SK-N-SH treated with all-trans-retinoic acid at 6 μM for 48 hours (cell line): ENCODE measurements around the gene PRDM5.

Experiments
- ATAC-seq: fragments of 200-7000 bp; cut with Tn5 transposase; 3 replicates; pipeline ENCODE4 v1.9.1; 2020; ENCODE audit warnings: mild to moderate bottlenecking, moderate library complexity
- ARNTL ChIP-seq: fragments of 450-650 bp; formaldehyde crosslinking; IDR thresholded peaks from 2 replicates; pipeline ENCODE4 v1.5.0; 2020; ENCODE audit warnings: low read depth, mild to moderate bottlenecking, moderate library complexity, borderline replicate concordance
- BACH2 ChIP-seq: fragments of 250-450 bp; sonication (Bioruptor Pico); IDR thresholded peaks from 2 replicates; pipeline ENCODE4 v1.9.0; 2021; ENCODE audit warnings: mild to moderate bottlenecking, borderline replicate concordance
- CSDC2 ChIP-seq: fragments of 250-450 bp; sonication (Bioruptor Pico); IDR thresholded peaks from 2 replicates; pipeline ENCODE4 v1.5.0; 2020; ENCODE audit warnings: mild to moderate bottlenecking, moderate library complexity
- CSRNP3 ChIP-seq: fragments of 250-450 bp; sonication (Bioruptor Pico); IDR thresholded peaks from 2 replicates; pipeline ENCODE4 v1.5.1; 2021; ENCODE audit warnings: mild to moderate bottlenecking, moderate library complexity
- ESRRG ChIP-seq: fragments of 250-450 bp; sonication (Bioruptor Pico); IDR thresholded peaks from 2 replicates; pipeline ENCODE4 v1.6.1; 2021; ENCODE audit warnings: mild to moderate bottlenecking
- GLIS3 ChIP-seq: fragments of 250-450 bp; sonication (Bioruptor Pico); IDR thresholded peaks from 2 replicates; pipeline ENCODE4 v1.5.0; 2020; ENCODE audit warnings: mild to moderate bottlenecking, moderate library complexity
- ISL1 ChIP-seq: fragments of 250-450 bp; sonication (Bioruptor Pico); IDR thresholded peaks from 2 replicates; pipeline ENCODE4 v2.1.2; 2022; ENCODE audit warnings: mild to moderate bottlenecking, moderate library complexity
- OSR1 ChIP-seq: fragments of 250-450 bp; sonication (Bioruptor Pico); IDR thresholded peaks from 2 replicates; pipeline ENCODE4 v1.8.0; 2022; ENCODE audit warnings: moderate library complexity, mild to moderate bottlenecking, inconsistent platforms
- PATZ1 ChIP-seq: fragments of 250-450 bp; sonication (Bioruptor Pico); IDR thresholded peaks from 2 replicates; pipeline ENCODE4 v1.8.0; 2020; ENCODE audit warnings: mild to moderate bottlenecking, moderate library complexity, borderline replicate concordance
- POU6F1 ChIP-seq: fragments of 250-450 bp; sonication (Bioruptor Pico); IDR thresholded peaks from 2 replicates; pipeline ENCODE4 v1.8.0; 2021; ENCODE audit warnings: low read depth, mild to moderate bottlenecking, moderate library complexity, borderline replicate concordance
- PPARA ChIP-seq: fragments of 250-450 bp; sonication (Bioruptor Pico); IDR thresholded peaks from 2 replicates; pipeline ENCODE4 v1.5.0; 2020; ENCODE audit warnings: mild to moderate bottlenecking, borderline replicate concordance
- RARB ChIP-seq: fragments of 250-450 bp; sonication (Bioruptor Pico); IDR thresholded peaks from 2 replicates; pipeline ENCODE4 v1.8.0; 2021; ENCODE audit warnings: mild to moderate bottlenecking, moderate library complexity
- SNAI2 ChIP-seq: fragments of 250-450 bp; sonication (Bioruptor Pico); IDR thresholded peaks from 2 replicates; pipeline ENCODE4 v1.5.0; 2020; ENCODE audit warnings: mild to moderate bottlenecking, moderate library complexity
- TCF4 ChIP-seq: fragments of 250-450 bp; sonication (Bioruptor Pico); IDR thresholded peaks from 2 replicates; pipeline ENCODE4 v1.8.0; 2021; ENCODE audit warnings: mild to moderate bottlenecking, moderate library complexity, borderline replicate concordance
- TOX ChIP-seq: fragments of 250-450 bp; sonication (Bioruptor Pico); IDR thresholded peaks from 2 replicates; pipeline ENCODE4 v1.8.0; 2021; ENCODE audit warnings: mild to moderate bottlenecking, moderate library complexity, borderline replicate concordance
- ZC3H10 ChIP-seq: fragments of 250-450 bp; sonication (Bioruptor Pico); IDR thresholded peaks from 2 replicates; pipeline ENCODE4 v1.5.1; 2021; ENCODE audit warnings: mild to moderate bottlenecking, moderate library complexity
- ZFP3 ChIP-seq: fragments of 250-450 bp; sonication (Bioruptor Pico); IDR thresholded peaks from 2 replicates; pipeline ENCODE4 v1.5.0; 2020; ENCODE audit warnings: mild to moderate bottlenecking, moderate library complexity
- ZFP30 ChIP-seq: fragments of 450-650 bp; formaldehyde crosslinking; IDR thresholded peaks from 2 replicates; pipeline ENCODE4 v1.5.0; 2022; ENCODE audit warnings: mild to moderate bottlenecking, moderate library complexity
- ZNF565 ChIP-seq: fragments of 450-650 bp; formaldehyde crosslinking; conservative IDR thresholded peaks from 2 replicates; pipeline ENCODE4 v1.5.0; 2020; ENCODE audit warnings: low read depth, mild to moderate bottlenecking, moderate library complexity
- ZNF70 ChIP-seq: fragments of 450-650 bp; formaldehyde crosslinking; IDR thresholded peaks from 2 replicates; pipeline ENCODE4 v1.5.0; 2020; ENCODE audit warnings: mild to moderate bottlenecking, moderate library complexity
- ZNF8 ChIP-seq: fragments of 450-650 bp; formaldehyde crosslinking; IDR thresholded peaks from 2 replicates; pipeline ENCODE4 v1.5.0; 2020; ENCODE audit warnings: mild to moderate bottlenecking, moderate library complexity
- TF ChIP-seq, protein P1 (sequence below): fragments of 250-450 bp; sonication (Bioruptor Pico); IDR thresholded peaks from 2 replicates; pipeline ENCODE4 v1.5.0; 2020; ENCODE audit warnings: mild to moderate bottlenecking, moderate library complexity
- TF ChIP-seq, protein P2 (sequence below): fragments of 250-450 bp; sonication (Bioruptor Pico); IDR thresholded peaks from 2 replicates; pipeline ENCODE4 v1.5.1; 2020; ENCODE audit warnings: low read depth, mild to moderate bottlenecking, moderate library complexity

Gene PRDM5

DNA sequence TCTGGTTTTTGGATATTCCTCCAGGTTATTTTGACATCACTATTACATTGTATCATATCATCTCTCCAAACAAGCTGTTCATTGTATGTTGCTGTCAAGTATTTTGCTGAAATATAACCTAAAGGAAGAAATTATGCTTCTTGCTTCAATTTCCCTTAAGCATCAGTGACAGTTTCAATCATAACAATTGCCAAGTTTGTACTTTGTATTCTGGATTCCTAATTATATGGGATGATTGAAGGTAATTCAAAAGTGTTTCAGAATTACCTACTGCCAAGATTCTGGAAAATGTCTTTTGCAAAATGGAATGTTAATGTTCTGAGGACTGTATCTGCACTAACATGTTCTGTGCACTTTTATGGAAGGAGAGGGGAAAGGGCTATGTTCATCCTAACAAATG, 228.7 kb downstream of the PRDM5 start:
- TF ChIP-seq SNAI2 (CRISPR knock-in tag) (no peak), RARB (CRISPR knock-in tag) (0 out of 2 replicates have a peak, but pooled peaks have one; percentile 32), ZFP30 (no peak), BACH2 (CRISPR knock-in tag) (no peak), ARNTL (no peak), ZC3H10 (CRISPR knock-in tag) (0 out of 2 replicates have a peak, but pooled peaks have one; percentile 59), ZNF565 (CRISPR knock-in tag) (no peak), CSDC2 (CRISPR knock-in tag) (no peak), TCF4 (CRISPR knock-in tag) (peak; percentile 31; the same call in 1 of the 2 replicates), PATZ1 (CRISPR knock-in tag) (peak; percentile 84), POU6F1 (CRISPR knock-in tag) (no peak), ISL1 (CRISPR knock-in tag) (peak; percentile 98), TOX (CRISPR knock-in tag) (peak; percentile 67; the same call in 1 of the 2 replicates), ZNF70 (no peak), CSRNP3 (peak; percentile 79; the same call in 1 of the 2 replicates), GLIS3 (CRISPR knock-in tag) (no peak), OSR1 (CRISPR knock-in tag) (no peak), ESRRG (no peak), ZFP3 (CRISPR knock-in tag) (no peak), PPARA (CRISPR knock-in tag) (no peak), ZNF8 (CRISPR knock-in tag) (no peak)
- TF ChIP-seq, protein P1, sequence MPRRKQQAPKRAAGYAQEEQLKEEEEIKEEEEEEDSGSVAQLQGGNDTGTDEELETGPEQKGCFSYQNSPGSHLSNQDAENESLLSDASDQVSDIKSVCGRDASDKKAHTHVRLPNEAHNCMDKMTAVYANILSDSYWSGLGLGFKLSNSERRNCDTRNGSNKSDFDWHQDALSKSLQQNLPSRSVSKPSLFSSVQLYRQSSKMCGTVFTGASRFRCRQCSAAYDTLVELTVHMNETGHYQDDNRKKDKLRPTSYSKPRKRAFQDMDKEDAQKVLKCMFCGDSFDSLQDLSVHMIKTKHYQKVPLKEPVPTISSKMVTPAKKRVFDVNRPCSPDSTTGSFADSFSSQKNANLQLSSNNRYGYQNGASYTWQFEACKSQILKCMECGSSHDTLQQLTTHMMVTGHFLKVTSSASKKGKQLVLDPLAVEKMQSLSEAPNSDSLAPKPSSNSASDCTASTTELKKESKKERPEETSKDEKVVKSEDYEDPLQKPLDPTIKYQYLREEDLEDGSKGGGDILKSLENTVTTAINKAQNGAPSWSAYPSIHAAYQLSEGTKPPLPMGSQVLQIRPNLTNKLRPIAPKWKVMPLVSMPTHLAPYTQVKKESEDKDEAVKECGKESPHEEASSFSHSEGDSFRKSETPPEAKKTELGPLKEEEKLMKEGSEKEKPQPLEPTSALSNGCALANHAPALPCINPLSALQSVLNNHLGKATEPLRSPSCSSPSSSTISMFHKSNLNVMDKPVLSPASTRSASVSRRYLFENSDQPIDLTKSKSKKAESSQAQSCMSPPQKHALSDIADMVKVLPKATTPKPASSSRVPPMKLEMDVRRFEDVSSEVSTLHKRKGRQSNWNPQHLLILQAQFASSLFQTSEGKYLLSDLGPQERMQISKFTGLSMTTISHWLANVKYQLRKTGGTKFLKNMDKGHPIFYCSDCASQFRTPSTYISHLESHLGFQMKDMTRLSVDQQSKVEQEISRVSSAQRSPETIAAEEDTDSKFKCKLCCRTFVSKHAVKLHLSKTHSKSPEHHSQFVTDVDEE, result no peak
- TF ChIP-seq, protein P2, sequence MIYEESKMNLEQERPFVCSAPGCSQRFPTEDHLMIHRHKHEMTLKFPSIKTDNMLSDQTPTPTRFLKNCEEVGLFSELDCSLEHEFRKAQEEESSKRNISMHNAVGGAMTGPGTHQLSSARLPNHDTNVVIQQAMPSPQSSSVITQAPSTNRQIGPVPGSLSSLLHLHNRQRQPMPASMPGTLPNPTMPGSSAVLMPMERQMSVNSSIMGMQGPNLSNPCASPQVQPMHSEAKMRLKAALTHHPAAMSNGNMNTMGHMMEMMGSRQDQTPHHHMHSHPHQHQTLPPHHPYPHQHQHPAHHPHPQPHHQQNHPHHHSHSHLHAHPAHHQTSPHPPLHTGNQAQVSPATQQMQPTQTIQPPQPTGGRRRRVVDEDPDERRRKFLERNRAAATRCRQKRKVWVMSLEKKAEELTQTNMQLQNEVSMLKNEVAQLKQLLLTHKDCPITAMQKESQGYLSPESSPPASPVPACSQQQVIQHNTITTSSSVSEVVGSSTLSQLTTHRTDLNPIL, result no peak
- peak; percentile 48 for ATAC-seq

DNA sequence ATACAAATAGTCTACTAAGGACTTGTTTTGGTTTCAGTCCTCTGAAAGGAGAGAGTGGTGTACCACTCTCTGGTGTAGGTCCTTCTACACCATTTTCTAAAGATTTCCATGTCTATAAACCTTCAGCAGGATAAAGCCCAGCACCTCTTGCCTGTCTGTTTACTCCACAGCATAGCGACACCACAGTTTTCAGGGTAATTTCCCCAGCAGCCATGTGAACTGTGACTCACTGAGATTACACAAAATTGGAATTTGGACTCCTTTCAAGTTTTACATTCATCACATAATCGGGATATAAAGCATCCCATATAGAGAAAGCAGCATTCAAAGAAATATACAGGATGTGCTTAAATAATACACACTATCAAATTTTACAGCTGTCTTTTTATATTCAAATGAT, 229.6 kb downstream of the PRDM5 start:
- peak; percentile 71 for ATAC-seq
- TF ChIP-seq ISL1 (CRISPR knock-in tag) (peak; percentile 66), ZC3H10 (CRISPR knock-in tag) (no peak)

GRCh38 chr4:120691536-120691935, 231.0 kb downstream of the PRDM5 start:
- ATAC-seq, result no peak
- no peak for TF ChIP-seq POU6F1 (CRISPR knock-in tag)
- no peak for TF ChIP-seq TOX (CRISPR knock-in tag)
- TF ChIP-seq RARB (CRISPR knock-in tag), result no peak
- TF ChIP-seq ARNTL, result no peak
- no peak for TF ChIP-seq TCF4 (CRISPR knock-in tag)
- no peak for TF ChIP-seq SNAI2 (CRISPR knock-in tag)
- TF ChIP-seq ZNF8 (CRISPR knock-in tag), result no peak
- TF ChIP-seq, protein P1, result no peak
- TF ChIP-seq PATZ1 (CRISPR knock-in tag), result no peak
